ENCODE measurements around the gene KLHL8. TPM values are rescaled to one million over a fixed set of nuclear protein-coding genes. Genes with fewer than 3 reads are reported as not detected.

The KLHL8 gene
- total and polyA plus RNA-seq, 3 donors from 2014 or later = 9.5 to 10.4 (median 10.3) TPM

DNA sequence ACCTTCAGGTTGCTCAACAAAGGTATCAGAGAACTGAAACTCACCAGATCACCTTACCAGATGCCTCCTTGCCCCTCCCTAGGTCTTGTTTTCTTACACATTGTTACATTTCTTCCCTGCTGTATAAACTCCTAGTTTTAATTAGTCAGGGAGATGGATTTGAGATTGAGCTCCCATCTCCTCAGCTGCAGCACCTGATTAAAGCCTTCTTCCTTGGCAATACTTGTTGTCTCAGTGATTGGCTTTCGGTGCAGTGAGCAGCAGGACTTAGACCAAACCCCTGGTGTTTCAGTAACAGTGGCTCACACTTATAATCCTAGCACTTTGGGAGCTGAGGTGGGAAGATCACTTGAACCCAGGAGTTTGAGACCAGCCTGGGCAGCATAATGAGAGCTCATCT lies 42.5 kb upstream of the KLHL8 start:
- DNase-seq = no peak
- H3K4me3 ChIP-seq = no peak overlapping the region
- no peaks in the 10 kb centered on the region for H3K36me3 ChIP-seq (ENCODE audit: low read depth, missing control alignments)
- no peak for TF ChIP-seq POLR2A (IDR thresholded peaks at IDR 0.05)
- TF ChIP-seq CTCF (IDR thresholded peaks at IDR 0.05) = no peak
- WGBS, 2 donors = 100% methylated on average over 1 of the region's 1 CpG
- no peaks in the 10 kb centered on the region for H3K9me3 ChIP-seq
- H3K27ac ChIP-seq = no peak overlapping the region
- H3K4me1 ChIP-seq = no peaks in the 10 kb centered on the region
- no peaks in the 10 kb centered on the region for H3K27me3 ChIP-seq
- intact Hi-C loops (cut with DNase I; ENCODE audit: low total_unique reads) = no loop called here

DNA sequence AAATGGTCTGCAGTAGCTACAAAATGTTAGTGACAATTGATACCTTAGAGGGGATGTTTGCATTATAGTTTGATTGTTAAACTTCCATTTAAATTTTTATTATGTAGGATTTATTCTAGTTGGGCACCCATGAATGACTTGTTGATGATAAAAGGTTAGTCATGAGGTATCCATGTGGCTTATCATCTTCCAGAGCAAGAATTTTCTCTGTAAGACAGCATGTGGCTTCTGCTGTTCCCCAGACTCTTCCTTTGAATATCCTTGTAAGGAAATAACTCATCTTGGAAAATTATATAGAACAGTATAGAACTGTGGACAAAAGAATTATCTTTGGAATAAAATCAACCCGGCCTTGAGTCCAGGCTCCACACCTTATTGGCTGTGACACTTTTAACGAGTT lies 40.1 kb upstream of the KLHL8 start:
- 92 to 95% methylated on average over 2 of the region's 2 CpGs for WGBS, 2 donors
- H3K4me3 ChIP-seq = no peak overlapping the region
- no peaks in the 10 kb centered on the region for H3K4me1 ChIP-seq
- H3K9me3 ChIP-seq = no peaks in the 10 kb centered on the region
- no peak for DNase-seq
- no peak overlapping the region for H3K27ac ChIP-seq
- H3K36me3 ChIP-seq (ENCODE audit: low read depth, missing control alignments) = no peaks in the 10 kb centered on the region
- H3K27me3 ChIP-seq = no peaks in the 10 kb centered on the region
- TF ChIP-seq POLR2A (IDR thresholded peaks at IDR 0.05) (no peak), CTCF (IDR thresholded peaks at IDR 0.05) (no peak)
- intact Hi-C loops (cut with DNase I; ENCODE audit: low total_unique reads) = no loop called here

DNA sequence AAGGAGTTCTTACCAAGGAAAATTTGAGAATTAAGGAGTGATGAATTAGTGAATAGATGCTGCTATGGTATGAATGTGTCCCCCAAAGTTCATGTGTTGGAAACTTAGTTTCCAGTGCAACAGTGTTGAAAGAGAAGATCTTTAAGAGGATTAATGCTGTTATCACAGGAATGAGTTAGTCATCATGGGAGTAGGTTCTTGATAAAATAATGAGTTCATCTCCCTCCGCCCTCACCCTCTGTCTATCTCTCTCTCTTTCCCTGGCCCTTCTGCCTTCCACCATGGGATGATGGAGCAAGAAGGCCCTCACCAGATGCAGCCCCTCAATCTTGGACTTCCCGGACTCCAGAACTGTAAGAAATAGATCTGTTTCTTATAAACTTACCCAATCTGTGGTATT lies 38.3 kb upstream of the KLHL8 start:
- H3K9me3 ChIP-seq = no peaks in the 10 kb centered on the region
- no peak overlapping the region for H3K27ac ChIP-seq
- 80 to 95% methylated on average over 2 of the region's 2 CpGs for WGBS, 2 donors
- intact Hi-C loops (cut with DNase I; ENCODE audit: low total_unique reads) = no loop called here
- no peaks in the 10 kb centered on the region for H3K36me3 ChIP-seq (ENCODE audit: low read depth, missing control alignments)
- H3K4me1 ChIP-seq = no peaks in the 10 kb centered on the region
- no peaks in the 10 kb centered on the region for H3K27me3 ChIP-seq
- no peak for TF ChIP-seq CTCF (IDR thresholded peaks at IDR 0.05)
- TF ChIP-seq POLR2A (IDR thresholded peaks at IDR 0.05) = no peak
- DNase-seq = no peak
- no peak overlapping the region for H3K4me3 ChIP-seq

- no peak overlapping the region for H3K27ac ChIP-seq
- peak; percentile 45 for DNase-seq
- H3K36me3 ChIP-seq (ENCODE audit: low read depth, missing control alignments) = no peaks in the 10 kb centered on the region
- no peaks in the 10 kb centered on the region for H3K4me1 ChIP-seq
- no peak overlapping the region for H3K4me3 ChIP-seq
- no peaks in the 10 kb centered on the region for H3K9me3 ChIP-seq
- H3K27me3 ChIP-seq = no peaks in the 10 kb centered on the region
- no peak for TF ChIP-seq CTCF (IDR thresholded peaks at IDR 0.05)
- TF ChIP-seq POLR2A (IDR thresholded peaks at IDR 0.05) = no peak
- WGBS, 2 donors = 20 to 27% methylated on average over 3 of the region's 3 CpGs
- intact Hi-C loops (cut with DNase I; ENCODE audit: low total_unique reads) = no loop called here
Observed at GRCh38 chr4:87257523-87257922, 37.1 kb upstream of the KLHL8 start.

GRCh38 chr4:87255755-87256154 lies 35.3 kb upstream of the KLHL8 start:
- WGBS, 2 donors = 81 to 84% methylated on average over 1 of the region's 1 CpG
- Histone ChIP-seq H3K27me3 (no peaks in the 10 kb centered on the region), H3K4me1 (no peaks in the 10 kb centered on the region), H3K9me3 (no peaks in the 10 kb centered on the region), H3K27ac (no peak overlapping the region), H3K4me3 (no peak overlapping the region), H3K36me3 (ENCODE audit: low read depth, missing control alignments) (no peaks in the 10 kb centered on the region)
- TF ChIP-seq POLR2A (IDR thresholded peaks at IDR 0.05) (no peak), CTCF (IDR thresholded peaks at IDR 0.05) (no peak)
- intact Hi-C loops (cut with DNase I; ENCODE audit: low total_unique reads) = no loop called here
- DNase-seq = no peak
